ENCODE data around the gene EIF4H. TPM values are rescaled to one million over a fixed set of nuclear protein-coding genes. Genes with fewer than 3 reads are reported as not detected.

EIF4H gene
- total and polyA plus RNA-seq, 2 donors (not counting 1 experiment from before 2014, with no cell fraction given), result 127 to 199 TPM

DNA sequence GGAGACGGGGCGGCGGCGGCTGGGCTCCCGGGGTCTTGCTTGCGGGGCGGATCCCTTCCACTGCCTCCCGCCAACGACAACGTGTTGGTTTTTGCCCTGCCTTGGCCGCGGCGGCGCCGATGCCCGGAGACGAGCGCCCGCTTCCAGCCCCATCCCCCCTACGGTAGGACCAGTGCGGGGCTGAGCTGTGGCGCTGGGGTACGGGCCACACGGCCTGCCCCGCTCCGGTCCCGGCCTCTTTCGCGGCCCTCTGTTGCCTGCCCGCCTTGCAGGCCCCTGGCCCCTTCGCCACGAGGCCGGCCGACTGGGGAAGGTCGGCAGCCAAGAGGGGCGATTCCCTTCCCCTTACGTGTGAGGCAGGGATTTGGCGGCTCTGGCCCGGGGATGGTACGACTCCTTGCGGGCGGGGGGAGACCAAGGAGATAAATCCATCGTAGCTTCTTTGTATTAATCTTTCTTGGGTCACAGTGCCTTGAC lies 488 bp downstream of the EIF4H start:
- no peaks in the 10 kb centered on the region for H3K9me3 Mint-ChIP-seq (ENCODE audit: insufficient read depth)
- no peak for TF ChIP-seq EZH2 (IDR thresholded peaks at IDR 0.05; ENCODE audit: borderline replicate concordance, insufficient read depth, low read depth, low read length, poor library complexity, severe bottlenecking)
- TF ChIP-seq, protein P1, sequence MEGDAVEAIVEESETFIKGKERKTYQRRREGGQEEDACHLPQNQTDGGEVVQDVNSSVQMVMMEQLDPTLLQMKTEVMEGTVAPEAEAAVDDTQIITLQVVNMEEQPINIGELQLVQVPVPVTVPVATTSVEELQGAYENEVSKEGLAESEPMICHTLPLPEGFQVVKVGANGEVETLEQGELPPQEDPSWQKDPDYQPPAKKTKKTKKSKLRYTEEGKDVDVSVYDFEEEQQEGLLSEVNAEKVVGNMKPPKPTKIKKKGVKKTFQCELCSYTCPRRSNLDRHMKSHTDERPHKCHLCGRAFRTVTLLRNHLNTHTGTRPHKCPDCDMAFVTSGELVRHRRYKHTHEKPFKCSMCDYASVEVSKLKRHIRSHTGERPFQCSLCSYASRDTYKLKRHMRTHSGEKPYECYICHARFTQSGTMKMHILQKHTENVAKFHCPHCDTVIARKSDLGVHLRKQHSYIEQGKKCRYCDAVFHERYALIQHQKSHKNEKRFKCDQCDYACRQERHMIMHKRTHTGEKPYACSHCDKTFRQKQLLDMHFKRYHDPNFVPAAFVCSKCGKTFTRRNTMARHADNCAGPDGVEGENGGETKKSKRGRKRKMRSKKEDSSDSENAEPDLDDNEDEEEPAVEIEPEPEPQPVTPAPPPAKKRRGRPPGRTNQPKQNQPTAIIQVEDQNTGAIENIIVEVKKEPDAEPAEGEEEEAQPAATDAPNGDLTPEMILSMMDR (IDR thresholded peaks at IDR 0.05), result no peak

DNA sequence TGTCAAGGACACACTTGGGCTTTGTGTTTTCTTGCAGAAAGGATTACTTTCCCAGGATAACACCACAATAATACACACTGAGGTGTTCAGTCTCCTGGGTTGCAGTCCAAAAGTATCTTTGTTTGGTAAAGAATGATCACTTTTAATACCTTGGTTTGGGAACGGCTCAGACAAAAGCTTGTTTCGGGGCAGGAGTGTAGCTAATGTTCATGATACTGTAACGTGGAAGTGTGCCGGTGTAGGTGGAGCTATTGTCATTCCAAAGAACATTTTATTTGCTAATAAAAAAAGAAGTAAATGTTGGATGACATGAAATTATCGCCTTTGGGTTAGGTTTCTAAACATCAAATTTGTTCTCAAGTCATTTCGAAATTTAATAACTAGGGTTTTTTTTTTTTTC lies 1.2 kb downstream of the EIF4H start:
- peak overlapping the region; percentile 81 for H3K27ac Mint-ChIP-seq
- peak overlapping the region; percentile 96 for H3K9ac ChIP-seq (ENCODE audit: low read length)
- H3K4me1 Mint-ChIP-seq, result peaks cover 52% of the 10 kb centered on the region
- H3K4me1 ChIP-seq (ENCODE audit: control insufficient read depth in 2 of 2, insufficient read depth in 2 of 2, low read length in 2 of 2), result peaks cover 57 to 62% of the 10 kb centered on the region in 2 donors
- intact Hi-C loops (cut with micrococcal nuclease), result loop anchor here (2.0 kb wide), 3 partner anchors 75 to 619 kb away; partner anchors contain the start of gene BCL7B
- H3K27ac ChIP-seq (ENCODE audit: low read length in 2 of 2), result peak overlapping the region; percentile 88 to 94
- no peak for ATAC-seq (ENCODE audit: low read depth)
- no peak for DNase-seq
- H3K4me2 ChIP-seq (replicated peaks; ENCODE audit: low read depth, low read length, poor library complexity, severe bottlenecking), result peak overlapping the region; percentile 96
- CTCF ChIA-PET, result interaction anchor here (1.0 to 3.3 kb wide), 6 partner anchors 8 to 108 kb away, joined by 3 to 21 read pairs (median 9); partner anchors contain the start of gene LIMK1
- H3K27me3 Mint-ChIP-seq, result no peaks in the 10 kb centered on the region
- peak overlapping the region; percentile 67 to 93 (median 84) for H3K4me3 ChIP-seq (ENCODE audit: control extremely low read depth in 1 of 5, extremely low read depth in 1 of 5, insufficient read depth in 1 of 5, low read depth in 2 of 5, low read length in 4 of 5)
- H3K9me3 Mint-ChIP-seq (ENCODE audit: insufficient read depth), result no peaks in the 10 kb centered on the region
- H3K9me3 ChIP-seq (ENCODE audit: control extremely low read depth in 1 of 3, control insufficient read depth in 2 of 3, insufficient read depth in 1 of 3, low read length in 2 of 3), result no peaks in the 10 kb centered on the region
- TF ChIP-seq, protein P1 (IDR thresholded peaks at IDR 0.05), result no peak
- POLR2A ChIA-PET, result interaction anchor here (0.5 to 0.7 kb wide), 2 partner anchors 52 to 160 kb away, joined by 3 to 4 read pairs; no protein-coding TSS in a partner anchor
- peaks cover 71% of the 10 kb centered on the region for H3K79me2 ChIP-seq (ENCODE audit: control insufficient read depth, insufficient read depth, low read length)
- H3K4me3 Mint-ChIP-seq, result peak overlapping the region; percentile 95
- no peak overlapping the region for H2AFZ ChIP-seq (ENCODE audit: insufficient read depth, low read depth, low read length, poor library complexity, severe bottlenecking)
- peaks cover 51% of the 10 kb centered on the region for H4K20me1 ChIP-seq (ENCODE audit: control insufficient read depth, insufficient read depth, low read length, poor library complexity, severe bottlenecking)
- H3K27me3 ChIP-seq (replicated peaks in 1 of 4; ENCODE audit: control extremely low read depth in 1 of 4, control insufficient read depth in 3 of 4, insufficient read depth in 4 of 4, low read length in 3 of 4), result no peaks in the 10 kb centered on the region
- WGBS (ENCODE audit: insufficient coverage), result 6% methylated on average over 2 of the region's 6 CpGs
- peaks cover 0 to 28% of the 10 kb centered on the region in 2 experiments for H3K36me3 ChIP-seq (replicated peaks in 1 of 2; ENCODE audit: control extremely low read depth in 1 of 2, control insufficient read depth in 1 of 2, extremely low read depth in 1 of 2, insufficient read depth in 2 of 2, low read length in 1 of 2)

More for the DNA sequence above, 488 bp downstream of the EIF4H start:
- H3K4me1 ChIP-seq (ENCODE audit: control insufficient read depth in 2 of 2, insufficient read depth in 2 of 2, low read length in 2 of 2), result peaks cover 50 to 58% of the 10 kb centered on the region in 2 donors
- H4K20me1 ChIP-seq (ENCODE audit: control insufficient read depth, insufficient read depth, low read length, poor library complexity, severe bottlenecking), result peaks cover 44% of the 10 kb centered on the region
- Mint-ChIP-seq H3K4me3 (peak overlapping the region; percentile 95), H3K27ac (peak overlapping the region; percentile 93), H3K4me1 (peaks cover 45% of the 10 kb centered on the region), H3K27me3 (no peaks in the 10 kb centered on the region)
- H3K9me3 ChIP-seq (ENCODE audit: control extremely low read depth in 1 of 3, control insufficient read depth in 2 of 3, insufficient read depth in 1 of 3, low read length in 2 of 3), result no peaks in the 10 kb centered on the region
- peak overlapping the region; percentile 96 for H3K4me2 ChIP-seq (replicated peaks; ENCODE audit: low read depth, low read length, poor library complexity, severe bottlenecking)
- peak overlapping the region; percentile 88 to 94 for H3K27ac ChIP-seq (ENCODE audit: low read length in 2 of 2)
- ChIA-PET CTCF (interaction anchor here (0.6 to 3.3 kb wide), 9 partner anchors 9 to 226 kb away, joined by 3 to 21 read pairs (median 5); partner anchors contain the start of gene LIMK1), POLR2A (interaction anchor here (0.5 to 1.4 kb wide), 5 partner anchors 35 to 1486 kb away, joined by 3 to 10 read pairs (median 9); partner anchors contain the start of genes LAT2 and LIMK1)
- peaks cover 64% of the 10 kb centered on the region for H3K79me2 ChIP-seq (ENCODE audit: control insufficient read depth, insufficient read depth, low read length)
- intact Hi-C loops (cut with micrococcal nuclease), result loop anchor here (2.0 to 5.0 kb wide), 5 partner anchors 74 to 618 kb away; partner anchors contain the start of genes ABHD11, BCL7B and LIMK1
- DNase-seq (no peak), ATAC-seq (ENCODE audit: low read depth) (peak; percentile 28)
- H3K4me3 ChIP-seq (ENCODE audit: control extremely low read depth in 1 of 5, extremely low read depth in 1 of 5, insufficient read depth in 1 of 5, low read depth in 2 of 5, low read length in 4 of 5), result peak overlapping the region; percentile 67 to 93 (median 84)
- no peaks in the 10 kb centered on the region for H3K27me3 ChIP-seq (replicated peaks in 1 of 4; ENCODE audit: control extremely low read depth in 1 of 4, control insufficient read depth in 3 of 4, insufficient read depth in 4 of 4, low read length in 3 of 4)
- H2AFZ ChIP-seq (ENCODE audit: insufficient read depth, low read depth, low read length, poor library complexity, severe bottlenecking), result peak overlapping the region; percentile 91
- peak overlapping the region; percentile 96 for H3K9ac ChIP-seq (ENCODE audit: low read length)
- WGBS (ENCODE audit: insufficient coverage), result 0% methylated on average over 42 of the region's 43 CpGs
- H3K36me3 ChIP-seq (replicated peaks in 1 of 2; ENCODE audit: control extremely low read depth in 1 of 2, control insufficient read depth in 1 of 2, extremely low read depth in 1 of 2, insufficient read depth in 2 of 2, low read length in 1 of 2), result peaks cover 0 to 24% of the 10 kb centered on the region in 2 experiments

Measured in B cell (primary cell).